SH-SY5Y (cell line): ENCODE results near the gene TMSB15C.
"Not testable (repeated sequence)": the region's sequence is repeated elsewhere in the genome, so short reads cannot be mapped to it uniquely, and the experiment has no call there.

Experiments used
- GATA2 ChIP-seq: IDR thresholded peaks from 2 replicates; pipeline ENCODE4 v1.6.1; 2011; ENCODE audit warnings: mild to moderate bottlenecking, low read depth, low read length
- GATA3 ChIP-seq: IDR thresholded peaks from 2 replicates; pipeline ENCODE4 v1.6.1; 2011; ENCODE audit warnings: low read depth, mild to moderate bottlenecking, low read length, moderate library complexity

- not testable (repeated sequence) for TF ChIP-seq GATA3, GATA2
Observed at GRCh38 chrX:104075778-104076445, at the start of gene TMSB15C.
